HL-60/S4 (cell line): ENCODE measurements around the gene PDLIM3.

ENCODE experiments used
- in situ Hi-C: fragments of 300-500 bp; cut with MboI; formaldehyde crosslinking; loops from 2 replicates; pipeline ENCODE4 v1.14.3; 2022; ENCODE audit warnings: low sequenced_read_pairs

Gene PDLIM3

GRCh38 chr4:185472103-185472542, 63.2 kb downstream of the PDLIM3 start:
- in situ Hi-C loops = no loop called here

GRCh38 chr4:185471235-185472102, 63.8 kb downstream of the PDLIM3 start, which contains the start of gene CCDC110:
TSS of gene CCDC110 (minus strand) at chr4:185471733. CDS start at chr4:185471683, 50 bp downstream.
- in situ Hi-C loops = no loop called here

GRCh38 chr4:185470501-185471195, 64.7 kb downstream of the PDLIM3 start:
- in situ Hi-C loops = no loop called here

- in situ Hi-C loops = no loop called here
These were observed 65.6 kb downstream of the PDLIM3 start for GRCh38 chr4:185469580-185470154.

- in situ Hi-C loops = no loop called here
These were observed 66.3 kb downstream of the PDLIM3 start for GRCh38 chr4:185468999-185469398.

GRCh38 chr4:185467991-185468390, 67.3 kb downstream of the PDLIM3 start:
- in situ Hi-C loops = no loop called here

GRCh38 chr4:185467101-185467500, 68.2 kb downstream of the PDLIM3 start:
- in situ Hi-C loops = no loop called here

- in situ Hi-C loops = no loop called here
These were observed 69.6 kb downstream of the PDLIM3 start for GRCh38 chr4:185465707-185466106.

- in situ Hi-C loops = no loop called here
These were observed 70.4 kb downstream of the PDLIM3 start for GRCh38 chr4:185464887-185465286.

- in situ Hi-C loops = no loop called here
These were observed 71.1 kb downstream of the PDLIM3 start for GRCh38 chr4:185464183-185464582.

GRCh38 chr4:185463541-185463940, 71.8 kb downstream of the PDLIM3 start:
- in situ Hi-C loops = no loop called here

- in situ Hi-C loops = no loop called here
These were observed 73.7 kb downstream of the PDLIM3 start for GRCh38 chr4:185461565-185461964.

GRCh38 chr4:185457136-185457535, 78.2 kb downstream of the PDLIM3 start:
- in situ Hi-C loops = no loop called here

GRCh38 chr4:185456131-185456530, 79.2 kb downstream of the PDLIM3 start:
- in situ Hi-C loops = no loop called here
